GM18861 (cell line): Measurements from ENCODE around the gene RBM44.

Source experiments
- ATAC-seq: cut with Tn5 transposase; IDR thresholded peaks from one replicate; pipeline ENCODE4 v1.9.1; 2021; ENCODE audit not compliant: unreplicated experiment

The RBM44 gene

DNA sequence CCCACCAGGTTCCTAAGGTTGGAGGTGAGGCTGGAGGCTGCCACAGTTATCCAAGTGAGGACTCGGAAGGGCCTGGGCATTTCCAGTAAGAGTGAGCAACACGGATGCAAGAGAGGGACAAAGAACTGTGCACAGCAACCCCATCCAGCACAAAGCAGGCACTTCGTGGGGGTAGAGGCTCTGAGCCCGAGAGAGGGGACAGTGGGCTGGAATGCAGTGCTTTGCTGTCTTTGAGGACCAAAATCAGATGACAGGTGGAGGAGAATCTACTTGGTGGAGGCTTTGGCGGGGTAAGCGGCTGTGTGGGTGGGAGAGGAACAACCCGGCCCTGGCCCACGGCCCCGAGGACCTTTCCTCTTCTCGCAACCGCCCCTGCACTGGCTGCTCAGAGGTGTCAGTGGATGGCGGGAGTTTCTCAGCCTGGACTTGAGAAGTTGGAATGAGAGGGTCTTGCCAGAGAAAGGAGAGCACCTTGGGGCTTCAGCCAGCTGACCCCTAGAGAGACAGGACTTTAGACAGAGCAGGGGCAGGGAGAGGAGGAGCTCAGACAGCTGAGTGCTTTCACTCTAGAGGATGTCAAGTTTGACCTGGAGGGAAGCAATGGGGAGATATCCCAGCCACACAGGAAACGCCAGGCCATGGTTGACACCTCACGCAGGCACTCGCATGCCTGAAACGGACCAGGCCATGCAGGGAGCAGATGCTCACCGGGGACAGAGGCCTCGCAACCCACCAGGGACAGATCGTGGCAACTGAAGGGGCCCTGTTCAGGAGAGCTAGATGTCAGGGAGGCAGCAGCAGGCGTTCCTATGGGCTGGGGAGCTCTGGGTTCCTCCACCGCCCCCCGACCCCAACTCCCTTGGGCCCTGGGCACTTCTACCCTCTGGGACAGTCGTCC, 72.4 kb downstream of the RBM44 start:
- no peak for ATAC-seq

DNA sequence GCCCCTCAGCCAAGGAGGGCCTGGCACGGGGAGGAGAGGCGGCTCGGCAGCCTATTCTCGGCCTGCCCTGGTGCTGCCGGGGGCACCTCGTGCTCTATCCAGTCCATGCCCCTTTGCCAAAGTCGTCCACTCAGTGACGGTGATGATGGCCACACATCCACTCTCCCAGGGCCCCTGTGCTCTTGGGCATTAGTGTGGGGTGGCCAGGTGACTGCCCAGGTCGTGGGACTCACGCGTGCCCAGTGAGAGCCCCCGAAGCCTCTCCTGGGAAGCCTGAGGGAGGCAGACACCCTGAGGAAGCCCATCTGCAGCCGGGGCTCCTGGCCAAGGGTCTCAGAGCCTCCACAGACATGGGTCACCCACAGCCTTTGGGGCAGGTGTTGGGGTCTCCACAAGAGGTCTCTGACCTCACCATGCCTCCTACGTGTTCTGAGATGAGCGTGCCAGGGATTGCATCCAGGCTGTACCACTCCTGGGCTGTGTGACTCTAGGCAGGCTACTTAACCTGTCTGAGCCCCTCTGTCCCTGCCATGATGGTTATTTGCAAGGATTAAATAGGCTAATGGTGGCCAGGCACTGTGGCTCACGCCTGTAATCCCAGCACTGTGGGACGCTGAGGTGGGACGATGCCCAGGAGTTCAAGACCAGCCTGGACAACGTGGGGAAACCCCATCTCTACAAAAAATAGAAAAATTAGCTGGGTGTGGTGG, 73.8 kb downstream of the RBM44 start:
- ATAC-seq: no peak

DNA sequence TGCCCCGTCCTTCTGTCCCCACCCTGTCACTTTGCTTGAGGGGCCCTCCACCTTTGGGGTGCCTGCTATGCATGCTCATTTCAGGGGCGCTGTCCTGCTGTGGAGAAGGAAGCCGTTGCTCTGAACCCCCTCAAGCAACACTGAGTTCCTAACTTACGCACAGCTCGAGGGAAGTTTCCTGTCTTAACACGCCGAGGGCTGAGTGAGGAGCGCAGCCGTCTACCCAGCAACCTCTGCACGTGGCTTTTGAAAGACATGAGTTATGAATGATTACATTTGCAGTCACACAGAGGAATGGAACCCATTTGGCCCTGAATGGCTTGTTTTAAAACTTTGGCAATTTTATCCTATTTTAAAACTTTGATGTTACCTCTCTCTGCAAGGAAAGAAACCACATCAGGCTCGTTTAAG, 74.8 kb downstream of the RBM44 start:
- no peak for ATAC-seq

DNA sequence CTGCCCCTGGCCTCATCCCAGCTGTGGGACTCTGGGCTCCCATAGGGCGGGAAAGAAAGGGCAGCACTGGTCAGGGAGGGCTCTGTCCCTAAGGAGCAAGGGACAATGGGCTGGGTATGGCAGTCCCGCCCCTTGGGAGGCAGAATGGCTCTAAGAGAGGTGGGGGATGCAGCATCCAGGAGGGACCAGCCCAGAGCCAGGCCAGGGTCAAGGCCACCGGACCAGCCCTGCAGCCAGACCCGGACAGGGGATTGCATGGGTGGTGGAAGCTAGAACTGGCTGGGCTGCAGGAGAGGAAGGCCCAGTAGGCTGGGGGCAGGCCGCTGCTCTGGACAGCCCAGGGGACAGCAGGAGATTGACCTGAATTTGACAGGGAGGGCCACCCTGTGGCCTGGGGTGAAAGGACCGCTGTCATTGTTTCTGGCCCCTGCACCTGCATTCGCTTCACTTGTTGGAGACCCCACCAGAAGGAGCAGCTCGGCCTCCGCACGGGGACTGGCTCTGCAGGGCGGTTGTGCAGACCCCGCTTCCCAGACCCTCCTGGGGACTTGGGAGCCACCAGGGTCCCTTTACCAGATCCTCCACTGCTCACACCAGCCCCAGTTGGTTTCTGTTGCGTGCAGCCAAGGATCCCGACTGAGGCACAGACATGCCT, 75.4 kb downstream of the RBM44 start:
- no peak for ATAC-seq

DNA sequence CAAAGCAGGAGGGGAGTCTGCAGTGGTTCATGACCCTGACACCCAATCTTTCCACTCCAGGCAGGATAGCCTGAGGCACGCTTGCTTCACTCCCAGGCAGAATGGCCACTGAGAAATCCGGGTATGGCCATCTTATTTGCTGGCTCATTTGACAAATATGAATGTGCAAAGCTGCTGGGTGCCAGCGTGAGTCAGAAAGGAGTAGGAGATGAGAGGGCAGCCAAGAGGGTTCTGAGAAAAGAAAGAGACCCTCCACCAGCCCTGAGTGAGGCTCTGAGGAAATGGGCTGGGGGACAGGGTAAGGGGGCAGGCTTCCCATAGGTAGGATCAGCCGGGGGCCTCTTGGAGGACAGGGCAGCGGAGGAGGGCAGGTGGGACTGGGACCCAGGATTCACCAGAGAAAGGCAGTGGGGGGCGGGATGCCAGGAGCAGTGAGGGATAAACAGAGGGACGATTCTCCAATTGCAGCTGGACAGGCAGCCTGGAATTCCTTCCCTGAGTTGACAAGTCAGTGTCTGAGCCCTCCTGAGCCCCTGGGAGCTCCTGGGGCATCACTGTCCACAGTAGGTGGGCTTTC, 76.1 kb downstream of the RBM44 start:
- no peak for ATAC-seq

DNA sequence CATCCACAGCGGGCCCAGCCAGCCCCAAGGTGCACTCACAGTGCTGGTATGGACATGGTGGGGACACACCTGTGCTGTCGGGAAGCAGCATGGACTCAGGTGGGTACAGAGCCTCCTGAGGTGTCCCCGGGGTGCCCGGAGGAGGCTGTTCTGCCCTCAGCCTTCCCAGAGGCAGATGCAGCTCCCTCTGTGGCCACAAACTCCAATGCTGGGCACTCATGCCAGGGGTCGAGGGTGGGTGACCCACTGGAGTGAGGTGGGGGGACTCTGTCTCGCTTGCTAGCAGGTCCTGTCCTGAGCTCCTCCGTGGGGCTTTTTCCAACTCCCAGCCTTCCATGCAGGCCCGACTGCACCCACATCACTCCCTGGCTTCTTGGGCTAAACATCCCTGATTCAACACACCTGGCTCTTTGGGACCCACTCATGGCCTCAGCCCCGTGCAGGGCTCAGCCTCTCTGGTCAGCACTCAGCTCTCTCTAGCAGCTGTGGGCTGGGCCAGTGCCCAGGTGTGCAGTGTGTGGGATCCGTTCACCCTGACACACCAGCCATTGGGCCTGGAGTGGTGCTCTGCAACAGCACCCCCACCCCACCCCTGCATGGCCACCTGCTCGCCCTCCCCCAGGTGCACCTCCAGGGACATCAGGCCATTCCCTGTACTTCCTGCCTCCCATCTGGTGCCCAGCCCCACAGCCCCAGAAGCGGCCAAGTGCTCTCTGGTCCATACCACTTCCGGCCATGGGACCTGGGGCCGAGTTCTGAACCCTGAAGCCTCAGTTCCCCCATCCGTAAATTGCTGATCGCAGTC, 76.9 kb downstream of the RBM44 start:
- ATAC-seq: no peak

DNA sequence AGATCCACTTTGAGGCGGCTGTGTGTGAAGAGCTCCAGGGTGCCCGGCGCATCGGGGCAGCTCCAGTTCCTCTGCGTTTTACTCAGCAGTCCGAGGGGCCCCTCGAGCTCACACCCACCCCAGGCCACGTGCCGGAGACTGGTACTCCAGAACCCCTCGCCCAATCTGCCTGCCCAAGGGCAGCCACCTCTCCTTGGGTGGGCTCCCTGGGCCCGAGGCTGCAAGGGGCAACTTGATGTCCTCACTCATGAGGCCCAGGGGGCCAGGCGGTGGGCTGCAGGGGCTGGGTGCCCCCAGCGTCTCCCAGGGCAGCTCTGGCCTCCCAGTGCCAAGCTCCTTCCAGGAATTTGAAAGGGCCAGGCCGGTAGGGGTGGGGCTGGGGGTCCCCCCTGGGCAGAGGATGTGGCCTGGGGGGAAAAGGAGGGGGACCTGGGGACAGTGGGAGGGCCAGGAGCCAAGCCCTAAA, 77.5 kb downstream of the RBM44 start:
- ATAC-seq: no peak

DNA sequence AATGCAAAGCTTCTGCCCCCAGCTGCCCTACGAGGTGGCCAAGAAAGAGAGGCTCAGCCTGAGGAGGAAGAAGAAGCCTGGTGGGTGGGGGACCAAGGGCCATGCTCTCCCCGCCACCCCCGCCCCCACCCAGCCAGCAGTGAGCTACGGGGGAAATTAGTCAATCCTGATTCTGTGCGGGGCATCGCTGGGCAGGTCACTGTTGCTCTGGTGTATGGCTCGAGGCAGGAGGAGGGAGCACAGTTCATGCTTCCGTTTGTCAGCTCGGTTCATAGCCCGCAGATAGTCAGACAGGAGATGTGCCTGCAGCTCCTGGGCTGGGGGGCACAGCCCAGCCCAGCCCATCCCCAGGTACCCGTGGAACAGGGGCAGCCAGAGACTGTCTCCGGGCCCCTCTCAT, 78.0 kb downstream of the RBM44 start:
- ATAC-seq: no peak

DNA sequence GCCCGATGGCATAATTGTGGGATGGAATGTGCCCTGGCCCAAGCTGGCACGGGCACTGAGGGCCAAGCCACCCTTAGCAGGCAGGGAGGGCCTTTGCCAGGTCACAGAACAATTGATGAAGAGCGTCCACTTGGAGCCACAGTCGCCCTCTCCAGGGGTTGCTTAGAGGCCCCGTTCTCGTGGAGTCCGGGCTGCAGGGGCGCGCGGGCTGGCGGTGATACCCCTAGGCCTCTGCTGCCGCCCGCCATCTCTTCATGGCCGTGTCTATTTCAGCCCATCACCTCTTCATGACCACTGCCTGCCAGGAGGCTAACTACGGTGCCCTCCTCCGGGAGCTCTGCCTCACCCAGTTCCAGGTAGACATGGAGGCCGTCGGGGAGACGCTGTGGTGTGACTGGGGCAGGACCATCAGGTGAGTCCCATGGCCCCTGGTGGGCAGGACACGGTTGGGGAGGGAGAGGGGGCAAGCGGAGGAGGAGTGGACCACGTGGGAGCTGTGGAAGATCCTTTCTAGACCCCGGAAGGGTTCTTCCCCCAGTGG, 78.4 kb downstream of the RBM44 start:
- no peak for ATAC-seq

DNA sequence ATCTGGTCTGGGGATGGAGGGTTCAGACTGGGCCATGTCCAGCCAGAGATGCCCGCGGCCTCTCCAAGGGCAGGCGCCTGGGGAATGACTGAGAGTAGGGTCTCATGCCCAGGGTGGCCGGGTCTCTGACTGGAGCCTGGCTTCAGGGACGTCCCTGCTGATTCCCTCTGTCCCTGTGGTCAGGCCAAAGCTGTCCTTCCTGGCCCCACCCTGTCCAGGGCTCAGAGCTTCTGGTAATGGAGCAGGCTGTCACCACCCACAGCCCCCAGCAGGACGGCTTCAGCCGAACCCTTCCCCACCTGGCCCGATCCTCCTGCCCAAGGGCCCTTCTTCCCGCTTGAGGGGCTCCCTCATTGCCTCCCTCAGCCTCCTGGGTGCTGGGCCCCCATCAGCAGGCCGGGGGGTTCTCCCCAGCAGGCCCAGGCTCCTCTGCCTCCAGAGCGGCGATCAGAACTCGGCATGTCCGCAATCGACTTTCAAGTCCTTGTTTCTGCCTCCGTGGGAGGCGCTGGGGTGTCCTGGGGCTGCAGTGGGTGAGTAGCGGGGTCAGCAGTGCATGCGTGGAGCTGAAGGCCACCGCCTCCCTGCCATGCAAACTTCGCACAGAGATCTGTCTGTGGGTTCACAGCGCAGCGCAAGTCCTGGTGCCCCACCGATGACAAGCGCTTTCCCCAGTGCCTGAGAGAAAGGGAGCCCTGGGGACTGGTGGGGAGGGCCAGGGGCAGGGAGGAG, 79.2 kb downstream of the RBM44 start:
- no peak for ATAC-seq

DNA sequence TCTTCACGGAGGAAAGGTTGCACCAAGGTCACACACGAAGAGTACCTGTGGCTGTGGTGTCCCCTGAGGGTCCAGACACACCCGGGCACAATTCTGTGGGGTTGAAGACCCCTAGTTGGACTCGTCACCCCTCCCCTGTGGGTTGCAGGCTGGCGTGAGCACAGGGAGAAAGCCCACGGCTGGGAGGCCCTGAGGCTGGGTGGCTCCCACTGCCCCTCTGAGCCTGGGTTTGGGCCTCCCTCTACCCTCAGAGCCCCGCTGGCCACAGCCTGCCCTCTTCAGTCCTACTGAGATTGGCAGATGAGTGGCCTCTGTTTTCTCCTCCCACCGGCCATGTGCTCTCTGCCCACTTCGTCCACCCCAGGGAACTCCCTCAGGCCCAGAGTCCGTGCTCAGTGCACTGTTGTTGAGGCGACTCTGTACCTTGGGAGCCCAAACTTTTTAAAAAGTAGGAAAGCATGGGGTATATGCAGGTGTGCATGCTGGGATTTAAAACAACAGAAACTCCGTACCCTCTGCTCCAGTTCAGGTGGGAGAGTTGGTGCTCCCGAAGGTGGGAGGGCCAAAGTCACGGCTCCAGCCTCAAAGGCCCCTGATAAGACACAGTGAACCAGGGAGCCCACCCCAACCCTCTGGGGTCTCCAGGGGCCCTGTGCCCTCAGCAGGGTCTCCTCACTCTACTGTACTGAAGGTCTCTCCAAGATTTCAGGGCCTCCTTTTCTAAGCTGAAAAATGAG, 79.9 kb downstream of the RBM44 start:
- ATAC-seq: no peak

DNA sequence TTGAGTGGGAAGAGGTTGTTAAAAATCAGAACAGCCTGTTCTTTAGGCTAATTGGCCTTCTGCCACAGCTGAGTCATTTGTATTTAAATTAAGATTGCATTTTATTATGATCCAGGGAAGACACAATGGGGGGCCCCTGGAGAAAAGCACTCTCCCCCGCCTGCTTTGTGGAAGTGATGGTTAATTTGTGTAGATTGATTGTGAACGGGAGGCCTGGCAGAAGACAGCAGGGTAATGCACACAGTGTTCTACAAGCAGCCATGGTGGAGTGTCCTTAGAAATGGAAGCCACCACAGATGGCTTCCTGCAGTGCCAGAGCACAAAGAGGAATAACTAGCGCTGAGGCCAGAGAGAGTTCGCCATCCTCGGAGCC, 80.5 kb downstream of the RBM44 start:
- no peak for ATAC-seq

DNA sequence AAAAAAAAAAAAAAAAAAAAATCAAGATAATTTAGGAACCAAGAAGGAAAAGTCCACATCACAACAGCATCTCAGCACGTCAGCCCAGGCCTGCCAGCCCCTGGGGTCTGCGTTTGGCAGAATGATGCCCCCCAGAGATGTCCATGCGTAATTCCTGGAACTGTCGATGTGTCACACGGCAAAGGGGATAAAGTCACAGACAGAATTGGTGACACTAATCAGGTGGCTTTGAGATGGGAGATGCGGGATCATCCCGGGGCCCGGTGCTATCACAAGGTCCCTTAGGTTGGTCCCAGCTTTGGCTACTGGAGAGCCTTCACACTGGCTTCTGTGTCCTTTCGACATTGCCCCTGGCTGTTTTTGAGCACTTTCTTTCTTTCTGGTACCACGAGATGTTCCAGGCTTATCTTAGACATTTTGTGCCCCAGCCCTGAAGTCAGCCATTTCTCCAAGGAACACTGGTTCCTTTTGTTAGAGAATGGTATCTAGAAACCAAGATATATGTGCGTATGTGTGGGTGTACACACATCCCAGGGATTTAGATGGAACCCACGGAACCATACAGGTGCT, 81.5 kb downstream of the RBM44 start:
- no peak for ATAC-seq

DNA sequence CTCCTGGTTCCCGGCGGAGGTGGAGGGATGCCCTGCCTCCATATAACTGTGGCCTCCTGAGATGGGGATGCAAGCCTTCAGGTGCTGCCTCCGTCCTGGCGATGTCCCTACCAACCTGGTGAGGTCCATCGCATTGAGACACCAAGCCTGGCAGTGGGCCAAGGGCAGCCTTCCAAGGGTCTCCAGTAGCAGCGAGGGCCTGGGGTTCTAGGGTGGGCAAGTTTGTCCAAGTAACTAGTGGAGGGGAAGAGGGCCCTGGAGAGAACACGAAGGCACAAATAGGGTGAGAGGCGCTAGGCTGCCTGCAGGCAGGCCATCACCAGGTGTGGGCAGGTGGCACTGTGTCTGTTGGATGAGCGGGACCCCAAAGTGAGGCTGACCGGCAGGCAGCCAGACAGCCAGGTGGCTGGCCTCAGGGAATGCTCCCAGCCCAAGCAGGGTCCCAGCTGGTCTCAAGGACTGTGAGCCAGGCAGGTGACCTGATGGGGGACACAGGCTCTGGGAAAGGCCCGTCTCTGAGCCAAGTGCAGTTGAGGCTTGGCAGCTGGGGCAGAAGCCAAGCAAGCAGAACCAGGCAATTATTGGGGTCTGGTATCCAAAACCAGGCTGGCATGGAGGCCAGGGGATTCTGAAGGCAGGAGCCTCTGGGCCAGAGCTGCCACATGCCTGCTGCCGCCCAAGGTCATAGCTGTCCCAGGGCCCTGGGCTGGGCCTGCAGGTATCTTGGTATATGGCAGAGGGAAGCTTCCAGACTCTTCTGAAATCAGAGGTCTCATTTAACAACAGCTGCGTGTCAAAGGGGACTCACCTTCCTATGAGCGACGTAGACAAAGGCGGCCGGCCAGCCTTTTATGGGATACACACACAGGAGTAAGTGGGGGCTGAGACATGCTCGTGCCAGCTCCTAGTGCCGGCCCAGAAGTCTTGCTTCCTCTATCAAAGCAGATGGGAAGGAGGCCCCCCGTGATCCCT, 84.2 kb downstream of the RBM44 start:
- ATAC-seq: no peak

DNA sequence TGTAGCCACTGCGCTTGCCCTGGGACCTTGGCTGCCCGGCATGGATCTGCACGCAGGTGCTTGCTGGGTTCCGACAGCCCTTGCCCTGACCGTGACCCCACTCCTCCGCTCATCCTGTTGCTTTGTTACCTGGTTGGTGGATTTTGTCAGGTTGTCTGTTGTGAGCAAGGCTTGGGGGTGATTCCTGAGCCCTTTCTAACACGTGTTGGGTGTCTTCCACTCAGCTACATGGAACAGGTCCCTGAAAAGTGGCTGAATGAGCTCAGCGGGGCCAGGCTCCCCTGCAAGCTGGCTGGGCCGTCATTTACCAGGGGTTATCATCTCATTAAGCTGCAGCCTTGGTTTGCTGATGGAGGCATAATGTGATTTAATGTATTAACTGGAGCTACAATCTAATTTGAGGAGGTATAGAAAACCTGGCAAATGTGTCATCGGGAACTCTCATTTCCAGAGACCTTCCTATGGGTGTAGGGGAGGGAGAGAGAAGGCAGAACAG, 85.4 kb downstream of the RBM44 start:
- no peak for ATAC-seq

DNA sequence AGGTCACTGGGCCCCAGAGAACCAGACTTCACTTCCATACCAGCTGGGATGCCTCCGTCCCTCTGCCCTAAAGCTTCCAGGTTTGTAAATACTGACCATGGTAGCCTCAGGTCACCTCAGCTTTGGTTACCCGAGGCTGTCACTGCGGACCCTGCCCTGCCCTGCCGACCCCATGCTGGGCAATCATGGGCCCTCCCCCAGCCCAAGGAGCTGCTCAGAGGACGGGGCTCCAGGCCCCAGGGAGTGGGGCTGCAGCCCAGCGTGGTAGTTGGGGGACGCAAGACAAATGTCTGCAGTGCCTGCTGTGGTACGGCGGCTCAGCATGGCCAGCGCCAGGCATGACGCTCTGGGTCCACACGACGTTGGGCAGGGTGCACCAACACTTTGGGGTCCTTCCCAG, 86.1 kb downstream of the RBM44 start:
- no peak for ATAC-seq
